BJ (cell line): ENCODE data around the gene FAM13C. TPM values are rescaled to one million over a fixed set of nuclear protein-coding genes. Genes with fewer than 3 reads are reported as not detected.
A peak's percentile ranks its signal among the peaks of the same experiment; 100 is the strongest.

ENCODE experiments used
- CTCF ChIA-PET: fragments of 350-600 bp; formaldehyde crosslinking; extraction: SDS; loops from one replicate; lab custom pipeline; 2021; ENCODE audit warnings: antibody characterized with exemption, inconsistent platforms; lab: Yijun Ruan, JAX
- POLR2A ChIA-PET: fragments of 300-600 bp; sonication (Branson Sonifier 250); formaldehyde crosslinking; extraction: SDS; loops from one replicate; lab custom pipeline; 2021; ENCODE audit warnings: antibody characterized with exemption; lab: Charles Lee
- DNase-seq: peaks from one replicate; pipeline ENCODE4 v3.0.0-alpha.2; 2011; ENCODE audit warnings: low read depth
- H3K27me3 ChIP-seq: 2 replicates; pipeline ENCODE4 v1.6.0; 2011; ENCODE audit warnings: low read length; ENCODE audit not compliant: control insufficient read depth, insufficient read depth
- H3K36me3 ChIP-seq: 2 replicates; pipeline ENCODE4 v1.5.1; 2011; ENCODE audit warnings: low read length; ENCODE audit not compliant: control insufficient read depth, insufficient read depth
- H3K4me3 ChIP-seq: 2 replicates; pipeline ENCODE4 v1.5.1; 2011; ENCODE audit warnings: low read depth, mild to moderate bottlenecking, control low read depth, low read length
- CTCF ChIP-seq: IDR thresholded peaks from 2 replicates; pipeline ENCODE4 v1.5.1; 2011; ENCODE audit warnings: low read depth, mild to moderate bottlenecking, control low read depth, inconsistent platforms, low read length, moderate library complexity; ENCODE audit not compliant: insufficient read depth
- polyA plus RNA-seq: library from polyadenylated mRNA; depleted of rRNA; stranded (reverse); fragments of >200 nt; gene quantifications from 2 replicates; pipeline ENCODE4 v1.2.3, GENCODE V29; 2011

Gene FAM13C
- polyA plus RNA-seq, 1 experiment: not detected

DNA sequence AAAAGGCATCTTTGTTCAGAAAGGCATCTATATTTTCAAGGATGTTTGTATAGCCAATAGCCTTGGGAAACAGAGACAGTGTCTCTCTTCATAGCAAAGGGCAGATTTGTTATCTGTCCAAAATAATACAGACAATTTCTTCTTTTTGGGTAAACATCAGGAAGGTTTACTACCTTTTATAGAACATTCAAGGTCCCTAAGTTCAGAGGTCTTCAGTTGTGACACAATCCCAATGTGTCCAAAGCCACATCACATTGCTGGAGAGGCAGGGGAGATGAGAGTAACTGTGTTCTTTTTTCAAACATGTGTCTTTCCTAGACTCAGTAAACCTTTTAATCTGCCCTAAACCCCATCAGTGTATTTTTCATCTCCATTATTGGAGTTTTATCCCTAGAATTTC, 33.6 kb upstream of the FAM13C start:
- no peaks in the 10 kb centered on the region for H3K27me3 ChIP-seq
- no peaks in the 10 kb centered on the region for H3K36me3 ChIP-seq
- ChIA-PET POLR2A (no interaction called here), CTCF (no interaction called here)
- no peak overlapping the region for H3K4me3 ChIP-seq
- DNase-seq: no peak
- TF ChIP-seq CTCF: no peak

- TF ChIP-seq CTCF: no peak
- Histone ChIP-seq H3K27me3 (no peaks in the 10 kb centered on the region), H3K4me3 (no peak overlapping the region), H3K36me3 (no peaks in the 10 kb centered on the region)
- DNase-seq: no peak
- POLR2A ChIA-PET: no interaction called here
- CTCF ChIA-PET: interaction anchor here (1.3 kb wide), 1 partner anchor 12 kb away, joined by 3 read pairs; no protein-coding TSS in a partner anchor
These were observed 31.0 kb upstream of the FAM13C start for GRCh38 chr10:59393349-59393748.

- ChIA-PET POLR2A (no interaction called here), CTCF (no interaction called here)
- H3K27me3 ChIP-seq: no peaks in the 10 kb centered on the region
- H3K4me3 ChIP-seq: no peak overlapping the region
- DNase-seq: no peak
- H3K36me3 ChIP-seq: no peaks in the 10 kb centered on the region
- TF ChIP-seq CTCF: no peak
These were observed 28.7 kb upstream of the FAM13C start for GRCh38 chr10:59391060-59391459.

GRCh38 chr10:59388671-59388976, 26.3 kb upstream of the FAM13C start:
- CTCF ChIA-PET: no interaction called here
- POLR2A ChIA-PET: no interaction called here

GRCh38 chr10:59387951-59388670, 25.8 kb upstream of the FAM13C start:
- peak; percentile 79 for DNase-seq
- TF ChIP-seq CTCF: no peak
- Histone ChIP-seq H3K27me3 (no peaks in the 10 kb centered on the region), H3K36me3 (no peaks in the 10 kb centered on the region), H3K4me3 (no peak overlapping the region)
- ChIA-PET POLR2A (no interaction called here), CTCF (interaction anchor here (0.7 kb wide), 1 partner anchor 149 kb away, joined by 3 read pairs; no protein-coding TSS in a partner anchor)

More at GRCh38 chr10:59388671-59388976, 26.3 kb upstream of the FAM13C start:
- no peaks in the 10 kb centered on the region for H3K36me3 ChIP-seq
- no peaks in the 10 kb centered on the region for H3K27me3 ChIP-seq
- TF ChIP-seq CTCF: no peak
- DNase-seq: no peak
- H3K4me3 ChIP-seq: no peak overlapping the region
